ENCODE data around the gene NAMPT. TPM values are rescaled to one million over a fixed set of nuclear protein-coding genes. Genes with fewer than 3 reads are reported as not detected.

NAMPT gene
- total and polyA plus RNA-seq, 9 of the 15 experiments (the other 6 are each of a cell fraction or from before 2014, with no cell fraction given): 41.1 to 160 (median 106) TPM

DNA sequence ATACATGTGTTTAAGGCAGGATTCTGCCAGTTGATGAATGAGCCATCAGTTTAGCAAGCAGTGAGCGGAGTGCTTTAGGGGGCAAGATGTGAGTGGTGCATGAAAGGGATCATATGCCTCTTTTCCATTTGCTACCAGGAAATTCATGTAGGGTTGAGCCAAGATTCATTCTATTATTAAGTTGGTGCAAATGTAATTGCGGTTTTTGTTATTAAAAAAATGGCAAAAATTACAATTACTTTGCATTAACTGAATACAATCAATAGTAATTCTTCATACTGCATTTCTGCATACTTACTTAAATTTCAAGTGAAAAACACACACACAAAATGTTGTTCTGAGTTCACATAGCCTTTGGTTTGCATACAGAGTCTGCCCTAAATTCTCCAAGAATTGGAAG lies 30.1 kb upstream of the NAMPT start:
- no peaks in the 10 kb centered on the region for H3K4me1 ChIP-seq (replicated peaks in 1 of 2; ENCODE audit: control insufficient read depth in 2 of 2, insufficient read depth in 2 of 2, low read length in 2 of 2)
- H3K4me2 ChIP-seq (ENCODE audit: insufficient read depth, low read length): no peak overlapping the region
- no peaks in the 10 kb centered on the region for H3K9me3 ChIP-seq (replicated peaks; ENCODE audit: control insufficient read depth, insufficient read depth, low read depth, low read length)
- intact Hi-C loops (cut with micrococcal nuclease) (no loop called here), in situ Hi-C loops (cut with MboI) (no loop called here)
- no peak for ATAC-seq
- no peaks in the 10 kb centered on the region for H3K27me3 ChIP-seq (ENCODE audit: control insufficient read depth in 2 of 2, insufficient read depth in 2 of 2, low read length in 2 of 2)
- no peaks in the 10 kb centered on the region for H4K20me1 ChIP-seq (replicated peaks; ENCODE audit: control insufficient read depth, insufficient read depth, low read length)
- POLR2A ChIA-PET: no interaction called here
- H3K27ac ChIP-seq (ENCODE audit: extremely low read depth, low read depth, low read length): no peak overlapping the region
- 43% methylated on average over 2 of the region's 2 CpGs for WGBS (ENCODE audit: insufficient coverage, low coverage, missing lambda C conversion rate)
- CTCF ChIA-PET (ENCODE audit: low intra/inter-chr PET ratio): no interaction called here
- BruUV-seq (replicated peaks): no TSS peak
- H3K4me3 ChIP-seq: no peak overlapping the region
- no peak for FAIRE-seq
- no peak for DNase-seq (ENCODE audit: extremely low read depth in 1 of 4, low spot score in 3 of 4)
- no peak overlapping the region for H2AFZ ChIP-seq (ENCODE audit: low read depth, low read length)
- no peaks in the 10 kb centered on the region for H3K36me3 ChIP-seq (ENCODE audit: control insufficient read depth, insufficient read depth, low read length)
- no peaks in the 10 kb centered on the region for H3K9me1 ChIP-seq (ENCODE audit: control insufficient read depth, insufficient read depth, low read length)
- no peak for TF ChIP-seq HDAC1 (IDR thresholded peaks at IDR 0.05)
- TF ChIP-seq ZNF41 (CRISPR knock-in tag; conservative IDR thresholded peaks at IDR 0.05): no peak
- no peak for TF ChIP-seq MAFG (tag; conservative IDR thresholded peaks at IDR 0.05)
- no peak for TF ChIP-seq BHLHE40 (IDR thresholded peaks at IDR 0.05; ENCODE audit: low read length)
- TF ChIP-seq ZBTB17 (CRISPR knock-in tag; IDR thresholded peaks at IDR 0.05): no peak
- TF ChIP-seq, protein P1, sequence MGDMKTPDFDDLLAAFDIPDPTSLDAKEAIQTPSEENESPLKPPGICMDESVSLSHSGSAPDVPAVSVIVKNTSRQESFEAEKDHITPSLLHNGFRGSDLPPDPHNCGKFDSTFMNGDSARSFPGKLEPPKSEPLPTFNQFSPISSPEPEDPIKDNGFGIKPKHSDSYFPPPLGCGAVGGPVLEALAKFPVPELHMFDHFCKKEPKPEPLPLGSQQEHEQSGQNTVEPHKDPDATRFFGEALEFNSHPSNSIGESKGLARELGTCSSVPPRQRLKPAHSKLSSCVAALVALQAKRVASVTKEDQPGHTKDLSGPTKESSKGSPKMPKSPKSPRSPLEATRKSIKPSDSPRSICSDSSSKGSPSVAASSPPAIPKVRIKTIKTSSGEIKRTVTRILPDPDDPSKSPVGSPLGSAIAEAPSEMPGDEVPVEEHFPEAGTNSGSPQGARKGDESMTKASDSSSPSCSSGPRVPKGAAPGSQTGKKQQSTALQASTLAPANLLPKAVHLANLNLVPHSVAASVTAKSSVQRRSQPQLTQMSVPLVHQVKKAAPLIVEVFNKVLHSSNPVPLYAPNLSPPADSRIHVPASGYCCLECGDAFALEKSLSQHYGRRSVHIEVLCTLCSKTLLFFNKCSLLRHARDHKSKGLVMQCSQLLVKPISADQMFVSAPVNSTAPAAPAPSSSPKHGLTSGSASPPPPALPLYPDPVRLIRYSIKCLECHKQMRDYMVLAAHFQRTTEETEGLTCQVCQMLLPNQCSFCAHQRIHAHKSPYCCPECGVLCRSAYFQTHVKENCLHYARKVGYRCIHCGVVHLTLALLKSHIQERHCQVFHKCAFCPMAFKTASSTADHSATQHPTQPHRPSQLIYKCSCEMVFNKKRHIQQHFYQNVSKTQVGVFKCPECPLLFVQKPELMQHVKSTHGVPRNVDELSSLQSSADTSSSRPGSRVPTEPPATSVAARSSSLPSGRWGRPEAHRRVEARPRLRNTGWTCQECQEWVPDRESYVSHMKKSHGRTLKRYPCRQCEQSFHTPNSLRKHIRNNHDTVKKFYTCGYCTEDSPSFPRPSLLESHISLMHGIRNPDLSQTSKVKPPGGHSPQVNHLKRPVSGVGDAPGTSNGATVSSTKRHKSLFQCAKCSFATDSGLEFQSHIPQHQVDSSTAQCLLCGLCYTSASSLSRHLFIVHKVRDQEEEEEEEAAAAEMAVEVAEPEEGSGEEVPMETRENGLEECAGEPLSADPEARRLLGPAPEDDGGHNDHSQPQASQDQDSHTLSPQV (IDR thresholded peaks at IDR 0.05): no peak
- TF ChIP-seq, protein P2, sequence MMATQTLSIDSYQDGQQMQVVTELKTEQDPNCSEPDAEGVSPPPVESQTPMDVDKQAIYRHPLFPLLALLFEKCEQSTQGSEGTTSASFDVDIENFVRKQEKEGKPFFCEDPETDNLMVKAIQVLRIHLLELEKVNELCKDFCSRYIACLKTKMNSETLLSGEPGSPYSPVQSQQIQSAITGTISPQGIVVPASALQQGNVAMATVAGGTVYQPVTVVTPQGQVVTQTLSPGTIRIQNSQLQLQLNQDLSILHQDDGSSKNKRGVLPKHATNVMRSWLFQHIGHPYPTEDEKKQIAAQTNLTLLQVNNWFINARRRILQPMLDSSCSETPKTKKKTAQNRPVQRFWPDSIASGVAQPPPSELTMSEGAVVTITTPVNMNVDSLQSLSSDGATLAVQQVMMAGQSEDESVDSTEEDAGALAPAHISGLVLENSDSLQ (IDR thresholded peaks at IDR 0.05): no peak
- H3K9ac ChIP-seq (ENCODE audit: insufficient read depth in 1 of 2, low read depth in 2 of 2, low read length in 2 of 2): no peak overlapping the region
- no peaks in the 10 kb centered on the region for H3K79me2 ChIP-seq (ENCODE audit: control insufficient read depth, insufficient read depth, low read length)

Data from K562 (cell line).